MG63 (cell line): ENCODE data around the gene KCNRG. TPM values are rescaled to one million over a fixed set of nuclear protein-coding genes. Genes with fewer than 3 reads are reported as not detected.

Source experiments
- DNase-seq: peaks from one replicate; pipeline ENCODE4 v3.0.0-alpha.2; 2020
- H3K27me3 ChIP-seq: fragments of 250-450 bp; sonication (Bioruptor Pico); 2 replicates; pipeline ENCODE4 v1.5.1; 2020; ENCODE audit warnings: mild to moderate bottlenecking, moderate library complexity
- H3K36me3 ChIP-seq: fragments of 250-450 bp; sonication (Bioruptor Pico); 2 replicates; pipeline ENCODE4 v1.5.1; 2020; ENCODE audit warnings: mild to moderate bottlenecking, moderate library complexity
- H3K4me3 ChIP-seq: fragments of 250-450 bp; sonication (Bioruptor Pico); 2 replicates; pipeline ENCODE4 v1.5.1; 2020; ENCODE audit warnings: mild to moderate bottlenecking, moderate library complexity
- H3K9me3 ChIP-seq: fragments of 250-450 bp; sonication (Bioruptor Pico); 2 replicates; pipeline ENCODE4 v1.5.1; 2020; ENCODE audit warnings: mild to moderate bottlenecking, moderate library complexity
- total RNA-seq: library from RNA; depleted of rRNA; stranded (reverse); fragments of >200 nt; shearing (Covaris generic); gene quantifications from 2 replicates; pipeline ENCODE4 v1.2.3, GENCODE V29; 2014; ENCODE audit warnings: low replicate concordance

Gene KCNRG
- total RNA-seq, 1 experiment from 2014 or later, result not detected

- no peak for DNase-seq
- H3K27me3 ChIP-seq, result no peaks in the 10 kb centered on the region
- peaks cover 65% of the 10 kb centered on the region for H3K36me3 ChIP-seq
- H3K9me3 ChIP-seq, result no peaks in the 10 kb centered on the region
- H3K4me3 ChIP-seq, result peak overlapping the region; percentile 95; the same call in 1 of the 2 replicates
Measured at GRCh38 chr13:49998714-49999624, 16.3 kb upstream of the KCNRG start.

- Histone ChIP-seq H3K4me3 (no peak overlapping the region), H3K36me3 (peaks cover 86% of the 10 kb centered on the region), H3K27me3 (no peaks in the 10 kb centered on the region), H3K9me3 (no peaks in the 10 kb centered on the region)
- no peak for DNase-seq
Measured at GRCh38 chr13:50001287-50001686, 14.0 kb upstream of the KCNRG start.

GRCh38 chr13:50006426-50007135 is 8.7 kb upstream of the KCNRG start:
- Histone ChIP-seq H3K4me3 (no peak overlapping the region), H3K36me3 (peaks cover 76% of the 10 kb centered on the region), H3K27me3 (no peaks in the 10 kb centered on the region), H3K9me3 (no peaks in the 10 kb centered on the region)
- DNase-seq, result no peak

- Histone ChIP-seq H3K36me3 (peaks cover 69% of the 10 kb centered on the region), H3K9me3 (no peaks in the 10 kb centered on the region), H3K4me3 (no peak overlapping the region), H3K27me3 (no peaks in the 10 kb centered on the region)
- DNase-seq, result no peak
Measured at GRCh38 chr13:50011461-50011860, 3.8 kb upstream of the KCNRG start.

- peaks cover 71% of the 10 kb centered on the region for H3K36me3 ChIP-seq
- no peak overlapping the region for H3K4me3 ChIP-seq
- H3K9me3 ChIP-seq, result no peaks in the 10 kb centered on the region
- H3K27me3 ChIP-seq, result no peaks in the 10 kb centered on the region
- DNase-seq, result no peak
Measured at GRCh38 chr13:50012396-50013169, 2.7 kb upstream of the KCNRG start.

- no peaks in the 10 kb centered on the region for H3K27me3 ChIP-seq
- no peaks in the 10 kb centered on the region for H3K9me3 ChIP-seq
- H3K36me3 ChIP-seq, result peaks cover 78% of the 10 kb centered on the region
- no peak for DNase-seq
- H3K4me3 ChIP-seq, result no peak overlapping the region
Measured at GRCh38 chr13:50014386-50014785, 858 bp upstream of the KCNRG start.

GRCh38 chr13:50015750-50016149 is 506 bp downstream of the KCNRG start:
- H3K9me3 ChIP-seq, result no peaks in the 10 kb centered on the region
- peaks cover 81% of the 10 kb centered on the region for H3K36me3 ChIP-seq
- no peak overlapping the region for H3K4me3 ChIP-seq
- no peak for DNase-seq
- no peaks in the 10 kb centered on the region for H3K27me3 ChIP-seq

GRCh38 chr13:50016444-50016843 is 1.2 kb downstream of the KCNRG start:
- no peaks in the 10 kb centered on the region for H3K27me3 ChIP-seq
- no peaks in the 10 kb centered on the region for H3K9me3 ChIP-seq
- H3K4me3 ChIP-seq, result no peak overlapping the region
- peaks cover 80% of the 10 kb centered on the region for H3K36me3 ChIP-seq
- DNase-seq, result no peak

GRCh38 chr13:50017819-50018218 is 2.6 kb downstream of the KCNRG start:
- Histone ChIP-seq H3K4me3 (no peak overlapping the region), H3K9me3 (no peaks in the 10 kb centered on the region), H3K27me3 (no peaks in the 10 kb centered on the region), H3K36me3 (peaks cover 79% of the 10 kb centered on the region)
- no peak for DNase-seq

- Histone ChIP-seq H3K27me3 (no peaks in the 10 kb centered on the region), H3K36me3 (peaks cover 63% of the 10 kb centered on the region), H3K4me3 (no peak overlapping the region), H3K9me3 (no peaks in the 10 kb centered on the region)
- DNase-seq, result no peak
Measured at GRCh38 chr13:50025436-50025835, 10.2 kb downstream of the KCNRG start.

- peaks cover 49% of the 10 kb centered on the region for H3K36me3 ChIP-seq
- no peak for DNase-seq
- H3K9me3 ChIP-seq, result no peaks in the 10 kb centered on the region
- H3K27me3 ChIP-seq, result no peaks in the 10 kb centered on the region
- H3K4me3 ChIP-seq, result no peak overlapping the region
Measured at GRCh38 chr13:50026788-50027473, 11.7 kb downstream of the KCNRG start.

- Histone ChIP-seq H3K27me3 (no peaks in the 10 kb centered on the region), H3K4me3 (no peak overlapping the region), H3K9me3 (no peaks in the 10 kb centered on the region), H3K36me3 (peaks cover 23% of the 10 kb centered on the region)
- DNase-seq, result no peak
Measured at GRCh38 chr13:50030315-50030714, 15.1 kb downstream of the KCNRG start.

GRCh38 chr13:50033725-50034124 is 18.5 kb downstream of the KCNRG start:
- Histone ChIP-seq H3K9me3 (no peaks in the 10 kb centered on the region), H3K36me3 (0 out of 2 replicates have a peak, but pooled peaks cover 4% of the 10 kb centered on the region), H3K27me3 (no peaks in the 10 kb centered on the region), H3K4me3 (no peak overlapping the region)
- no peak for DNase-seq

GRCh38 chr13:50037788-50038187 is 22.5 kb downstream of the KCNRG start:
- DNase-seq, result no peak
- Histone ChIP-seq H3K4me3 (no peak overlapping the region), H3K9me3 (no peaks in the 10 kb centered on the region), H3K27me3 (no peaks in the 10 kb centered on the region), H3K36me3 (peaks cover 30% of the 10 kb centered on the region)

GRCh38 chr13:50038266-50038665 is 23.0 kb downstream of the KCNRG start:
- Histone ChIP-seq H3K36me3 (peaks cover 35% of the 10 kb centered on the region), H3K27me3 (no peaks in the 10 kb centered on the region), H3K4me3 (no peak overlapping the region), H3K9me3 (no peaks in the 10 kb centered on the region)
- DNase-seq, result no peak

GRCh38 chr13:50052478-50052877 is 37.2 kb downstream of the KCNRG start:
- Histone ChIP-seq H3K36me3 (peaks cover 66% of the 10 kb centered on the region), H3K27me3 (no peaks in the 10 kb centered on the region), H3K9me3 (no peaks in the 10 kb centered on the region), H3K4me3 (no peak overlapping the region)
- no peak for DNase-seq
